T-helper 2 cell treated with Interferon-gamma antibody and Interleukin-4, amounts not matched to agents 100 ng/mL and 5 ng/mL, for 36 hours (primary cell): Measurements from ENCODE around the gene RSU1. TPM values are rescaled to one million over a fixed set of nuclear protein-coding genes. Genes with fewer than 3 reads are reported as not detected.
"Not testable (repeated sequence)": the region's sequence is repeated elsewhere in the genome, so short reads cannot be mapped to it uniquely, and the experiment has no call there.

Experiments used
- intact Hi-C: fragments of 100-400 bp; cut with micrococcal nuclease; formaldehyde crosslinking; loops from one replicate; pipeline ENCODE4 v1.15.1; 2023
- total RNA-seq: library from RNA; stranded (reverse); gene quantifications from 2 replicates; pipeline ENCODE4 v1.2.3, GENCODE V29; 2022

Gene RSU1
- total RNA-seq, 1 donor from 2014 or later = 86.9 TPM

DNA sequence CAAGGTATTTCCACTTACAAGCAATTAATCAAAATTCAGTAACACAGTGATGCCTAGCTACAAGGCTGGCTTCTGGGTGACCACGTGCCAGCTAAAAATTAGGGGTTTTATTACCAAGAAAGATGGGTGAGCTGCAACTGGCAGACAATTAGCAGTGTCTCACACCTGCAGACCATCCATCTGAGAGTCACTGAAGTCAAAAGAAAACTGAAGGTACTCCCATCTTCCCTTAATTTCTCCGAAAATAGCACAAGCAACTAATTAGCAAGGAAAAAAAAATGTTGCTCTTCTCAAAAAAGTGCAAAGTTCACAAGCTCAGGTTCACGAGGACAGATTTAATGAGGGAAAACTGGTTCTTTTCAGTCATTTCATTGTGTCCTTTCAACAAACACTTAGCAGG lies 28.4 kb downstream of the RSU1 start:
- intact Hi-C loops = no loop called here

GRCh38 chr10:16788125-16788524 lies 29.1 kb downstream of the RSU1 start:
- intact Hi-C loops = no loop called here

GRCh38 chr10:16787361-16787791 lies 29.8 kb downstream of the RSU1 start:
- intact Hi-C loops = loop anchor here (1.0 kb wide), 3 partner anchors 8 to 44 kb away; partner anchors contain the start of gene RSU1

GRCh38 chr10:16780338-16780880 lies 36.8 kb downstream of the RSU1 start:
- intact Hi-C loops = no loop called here

DNA sequence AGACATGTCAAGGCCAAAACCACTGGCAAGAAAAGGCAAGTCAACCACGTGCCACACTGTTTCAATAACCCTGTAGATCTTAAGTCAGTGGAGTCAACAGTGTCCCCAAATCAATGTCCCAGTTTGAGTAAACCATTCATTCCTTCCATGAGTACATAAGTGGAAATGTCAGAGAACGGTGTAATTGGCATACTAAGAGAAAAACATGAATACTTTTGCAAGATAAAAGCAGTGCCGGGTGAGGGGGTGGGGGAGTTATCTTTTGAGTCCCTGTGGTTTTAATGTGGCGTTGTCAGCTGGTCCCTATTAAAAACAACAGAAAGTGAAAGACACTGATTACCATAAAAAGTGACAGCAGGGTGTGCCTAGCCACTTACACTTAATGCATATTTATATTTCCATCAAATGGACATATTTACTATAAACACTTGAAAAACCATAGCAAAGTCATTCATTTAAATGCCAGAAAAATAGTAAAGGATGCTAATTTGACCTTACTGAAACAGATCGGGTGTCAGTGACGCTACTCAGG lies 37.8 kb downstream of the RSU1 start:
- intact Hi-C loops = loop anchor here (1.0 to 10.0 kb wide), 4 partner anchors 8 to 915 kb away; partner anchors contain the start of genes MINDY3 and PTER

DNA sequence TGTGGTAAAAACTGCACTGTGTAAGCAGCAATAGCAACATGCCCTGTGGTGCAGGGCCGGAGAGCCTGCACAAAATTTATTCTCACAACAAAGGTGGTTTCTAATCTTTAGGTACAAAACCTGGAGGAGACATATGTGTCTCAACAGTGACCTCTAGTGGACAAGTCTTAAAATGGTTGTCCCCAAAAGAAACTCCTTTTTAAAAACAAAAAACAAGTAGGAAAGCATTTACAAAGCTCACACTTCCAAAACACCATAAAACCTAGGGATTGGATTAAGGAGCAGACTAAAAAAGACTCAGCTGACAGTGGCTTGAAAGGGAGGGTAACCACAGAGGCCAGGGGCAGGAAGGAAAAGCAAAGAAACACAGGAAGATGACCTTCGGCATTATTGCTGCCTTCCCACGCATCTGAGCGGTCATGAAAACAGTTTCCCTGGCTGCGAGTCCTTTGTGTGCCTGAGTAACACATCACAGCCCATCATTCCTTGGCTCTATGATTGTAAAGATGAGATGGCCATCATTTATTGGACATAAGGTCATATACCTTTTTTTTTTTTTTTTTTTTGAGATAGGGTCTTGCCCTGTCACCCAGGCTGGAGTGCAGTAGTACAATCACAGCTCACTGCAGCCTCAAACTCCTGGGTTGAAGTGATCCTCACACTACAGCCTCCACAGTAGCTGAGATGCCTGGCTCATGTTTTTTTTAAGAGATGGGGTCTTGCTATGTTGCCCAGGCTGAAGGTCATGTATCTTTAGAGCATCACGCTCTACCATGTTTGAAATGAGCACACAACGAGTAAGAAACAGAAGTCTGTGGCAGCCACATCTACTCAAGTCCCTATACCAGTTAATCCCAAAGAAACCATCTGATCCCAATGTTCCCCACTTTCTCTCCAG lies 39.5 kb downstream of the RSU1 start:
- intact Hi-C loops = loop anchor here (1.0 to 10.0 kb wide), 3 partner anchors 340 to 913 kb away; partner anchors contain the start of genes MINDY3 and PTER

DNA sequence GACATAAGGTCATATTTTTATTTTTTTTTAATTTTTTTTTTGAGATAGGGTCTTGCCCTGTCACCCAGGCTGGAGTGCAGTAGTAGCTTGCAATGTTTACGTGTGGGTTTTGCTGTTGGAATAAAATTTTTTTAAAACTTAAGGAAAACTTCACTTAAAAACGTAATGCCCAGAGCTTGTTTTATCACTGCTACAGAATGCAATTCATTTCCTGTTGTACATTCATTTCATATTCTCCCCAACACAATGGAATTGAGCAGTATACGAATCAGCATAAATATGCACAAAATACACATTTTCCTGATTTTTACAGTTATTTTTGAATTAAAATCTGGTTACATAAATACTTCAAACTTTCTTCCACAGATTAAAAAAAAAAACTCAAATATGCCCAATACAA lies 40.3 kb downstream of the RSU1 start:
- intact Hi-C loops = loop anchor here (1.0 to 10.0 kb wide), 3 partner anchors 340 to 912 kb away; partner anchors contain the start of genes MINDY3 and PTER

DNA sequence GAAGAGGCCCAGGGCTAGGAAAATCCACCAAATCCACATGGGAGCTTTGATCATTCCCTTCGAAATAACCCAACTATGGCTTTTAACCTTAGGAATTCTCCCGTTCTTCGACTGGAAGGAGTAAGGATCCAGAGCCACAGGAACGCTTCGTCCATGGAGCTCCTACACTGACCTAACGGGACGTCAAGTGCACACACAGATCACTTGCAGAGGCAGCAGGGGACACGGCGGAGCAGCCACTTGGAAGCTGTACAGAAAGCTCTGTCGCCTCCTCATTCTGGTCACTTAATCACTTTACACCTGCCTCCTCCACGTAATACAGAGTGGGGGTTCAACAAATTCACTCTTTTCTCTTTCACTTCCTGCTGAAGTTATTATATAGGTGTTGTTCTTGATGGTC lies 43.9 kb downstream of the RSU1 start:
- intact Hi-C loops = loop anchor here (10.0 kb wide), 1 partner anchor 909 kb away; the partner anchor contains the start of gene MINDY3

DNA sequence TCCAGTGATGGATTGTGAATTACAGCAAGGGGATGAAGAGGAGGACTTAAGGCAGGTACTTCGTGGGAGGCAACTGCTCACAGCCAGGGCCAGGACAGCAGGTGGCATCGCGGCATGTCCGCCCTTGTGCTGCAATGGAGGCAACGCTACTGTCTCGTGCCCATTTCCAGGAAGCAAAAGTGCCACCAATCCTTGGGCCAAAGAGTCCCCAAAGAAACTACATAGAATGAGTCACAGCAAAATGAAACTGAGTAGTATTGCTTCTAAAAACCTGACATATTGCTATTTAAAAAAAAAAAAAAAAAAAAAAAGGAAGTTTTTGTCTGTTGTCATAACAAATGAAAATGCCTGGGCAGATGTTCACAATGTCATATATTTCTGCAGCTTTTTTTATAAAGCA lies 46.6 kb downstream of the RSU1 start:
- intact Hi-C loops = loop anchor here (10.0 kb wide), 1 partner anchor 906 kb away; the partner anchor contains the start of gene MINDY3

GRCh38 chr10:16770141-16770540 lies 47.1 kb downstream of the RSU1 start:
- intact Hi-C loops = loop anchor here (10.0 kb wide), 1 partner anchor 905 kb away; the partner anchor contains the start of gene MINDY3

DNA sequence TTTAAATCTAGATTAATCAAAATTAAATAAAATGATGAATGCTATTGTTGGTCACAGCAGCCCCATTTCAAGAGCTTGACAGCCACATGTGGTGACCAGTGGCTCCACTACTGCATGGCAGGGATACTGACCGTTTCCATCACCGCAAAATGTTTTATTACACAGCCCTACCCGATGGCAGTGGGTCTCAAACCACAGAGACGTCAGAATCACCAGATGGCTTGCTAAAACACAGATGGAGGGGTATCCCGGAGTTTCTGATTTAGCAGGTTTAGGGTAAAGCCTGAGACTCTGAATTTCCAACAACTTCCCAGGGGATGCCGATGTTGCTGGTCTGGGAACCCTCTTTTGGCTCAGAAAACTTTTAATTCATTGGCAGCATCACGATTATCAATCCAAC lies 47.9 kb downstream of the RSU1 start:
- intact Hi-C loops = no loop called here

DNA sequence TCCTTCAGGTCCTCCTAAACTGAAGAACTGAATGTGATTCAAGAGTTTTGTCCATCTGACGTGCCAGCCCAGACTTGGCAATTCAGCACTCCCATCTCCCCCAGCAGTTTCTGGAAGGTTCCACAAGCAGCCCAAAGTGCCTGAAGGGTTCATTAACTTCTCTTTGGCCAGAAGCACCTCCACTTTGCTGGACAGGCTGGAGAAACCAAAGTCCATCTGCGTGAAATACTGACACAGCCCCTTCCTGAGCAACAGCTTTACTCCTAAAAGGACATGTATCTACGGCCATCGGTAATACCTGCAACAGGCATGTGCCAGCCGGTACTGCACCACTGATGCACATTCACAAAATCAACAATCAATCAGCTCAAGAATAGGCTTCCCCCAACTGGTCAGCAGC lies 48.5 kb downstream of the RSU1 start:
- intact Hi-C loops = no loop called here

DNA sequence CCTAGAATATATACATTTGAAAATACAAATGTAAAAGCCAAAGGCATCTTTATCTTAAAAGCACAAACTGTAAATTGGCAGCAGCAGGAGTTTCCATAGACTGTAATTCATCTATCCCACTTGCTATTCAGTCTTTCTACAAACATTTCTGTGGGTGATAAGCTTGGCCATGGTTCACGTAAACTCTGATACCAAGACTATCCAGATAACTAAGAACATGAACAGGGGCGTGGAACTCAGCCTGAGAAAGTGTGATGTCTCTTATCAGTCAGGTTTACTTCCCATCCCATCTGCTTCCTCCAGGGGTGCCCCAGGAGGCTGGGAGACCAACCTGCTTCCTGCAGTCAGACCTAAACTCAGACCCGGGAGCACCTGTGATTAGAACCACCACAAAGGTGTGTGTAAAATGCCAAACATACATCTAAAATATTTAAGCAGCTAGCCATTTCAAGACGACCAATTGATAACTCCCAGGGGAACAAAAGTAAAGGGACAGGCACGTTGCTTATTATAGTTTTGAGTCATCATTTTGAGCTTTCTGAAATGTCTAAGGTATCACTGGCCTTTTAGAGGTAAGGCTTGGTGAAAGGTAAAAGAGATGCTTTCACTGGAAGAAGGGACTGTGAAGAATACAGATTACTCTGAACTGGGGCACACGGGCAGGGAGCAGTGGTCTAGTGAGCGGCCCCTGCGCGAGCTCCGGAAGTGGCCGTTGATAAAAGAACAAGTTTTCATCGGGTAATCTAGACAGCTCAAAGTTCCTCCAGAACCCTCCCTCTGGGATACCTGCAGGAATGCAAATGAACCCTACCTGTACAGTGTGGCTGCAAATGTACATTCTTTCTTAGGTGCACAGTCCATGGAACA lies 51.5 kb downstream of the RSU1 start:
- intact Hi-C loops = no loop called here

DNA sequence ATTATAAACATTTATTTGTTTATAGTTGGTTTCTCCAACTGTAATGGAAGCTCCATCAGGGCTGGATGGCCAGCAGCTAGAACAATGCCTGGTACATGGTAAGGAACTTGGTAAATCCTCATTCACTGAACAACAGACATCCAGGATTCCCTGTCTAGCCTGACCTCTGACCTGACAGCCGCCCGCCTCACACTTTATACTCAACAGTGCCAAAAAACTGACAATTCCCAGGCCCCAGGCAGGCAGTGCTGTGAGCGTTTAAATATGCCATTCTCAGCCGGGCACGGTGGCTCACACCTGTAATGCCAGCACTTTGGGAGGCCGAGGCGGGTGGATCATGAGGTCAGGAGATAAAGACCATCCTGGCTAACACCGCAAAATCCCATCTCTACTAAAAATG lies 55.9 kb downstream of the RSU1 start:
- intact Hi-C loops = no loop called here

- intact Hi-C loops = no loop called here
Observed at GRCh38 chr10:16756561-16757221, 60.5 kb downstream of the RSU1 start.

DNA sequence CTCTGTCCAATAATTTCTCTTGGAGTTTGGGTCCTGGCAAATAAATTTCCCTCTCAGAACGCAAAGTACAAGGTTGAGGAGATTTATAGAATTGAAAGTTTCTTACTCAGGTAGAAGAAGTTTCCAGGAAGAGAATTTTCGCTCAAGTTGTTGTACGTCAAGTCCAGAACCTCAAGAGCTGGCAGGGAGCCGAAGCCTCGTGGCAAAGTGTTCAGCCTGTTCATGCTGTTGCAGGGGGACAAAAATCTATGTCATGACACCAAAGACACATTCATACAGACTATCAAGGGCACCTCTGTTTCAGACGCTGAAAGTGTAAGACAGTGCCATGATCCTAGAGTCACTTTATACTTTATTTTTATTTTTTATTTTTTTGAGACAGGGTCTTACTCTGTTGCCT lies 62.5 kb downstream of the RSU1 start:
- intact Hi-C loops = no loop called here

GRCh38 chr10:16752849-16753248 lies 64.4 kb downstream of the RSU1 start:
- intact Hi-C loops = not testable (repeated sequence)

DNA sequence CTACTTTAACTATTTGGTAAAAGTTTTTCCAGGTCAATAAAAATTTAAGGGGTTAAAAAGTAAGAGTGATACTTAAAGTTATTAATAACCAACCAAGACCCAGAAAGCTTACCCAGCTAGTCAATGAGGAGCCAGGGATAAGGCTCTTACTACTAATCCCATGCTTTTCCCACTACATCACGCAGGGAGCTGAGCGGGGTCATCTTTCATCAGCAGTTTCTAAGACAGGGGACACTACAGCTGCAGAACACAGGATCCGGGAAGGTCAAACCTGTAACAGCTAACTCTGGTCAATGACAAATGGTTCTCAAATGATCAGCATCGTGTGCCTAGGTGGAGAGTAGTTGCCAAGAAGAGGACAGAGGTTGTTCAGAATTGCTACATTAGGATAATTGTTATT lies 65.1 kb downstream of the RSU1 start:
- intact Hi-C loops = no loop called here

GRCh38 chr10:16751244-16751643 lies 66.0 kb downstream of the RSU1 start:
- intact Hi-C loops = no loop called here

DNA sequence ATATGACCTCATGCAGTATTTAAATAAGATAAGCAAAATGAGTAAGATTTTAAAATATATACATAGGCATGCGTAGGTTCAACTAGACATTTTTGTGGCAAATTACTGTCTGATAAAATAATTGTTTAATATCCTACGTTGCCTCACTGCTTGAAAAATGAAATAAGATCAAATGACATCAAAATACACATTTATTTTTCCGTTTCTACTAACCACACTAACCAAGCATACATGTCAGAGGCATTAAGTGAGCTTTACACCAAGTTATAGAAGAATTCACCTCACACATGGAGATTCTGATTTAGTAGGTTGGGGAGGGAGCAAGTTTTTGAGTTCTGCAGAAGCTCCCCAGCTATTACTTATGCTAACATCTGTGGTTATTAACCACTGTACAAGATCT lies 66.8 kb downstream of the RSU1 start:
- intact Hi-C loops = no loop called here

DNA sequence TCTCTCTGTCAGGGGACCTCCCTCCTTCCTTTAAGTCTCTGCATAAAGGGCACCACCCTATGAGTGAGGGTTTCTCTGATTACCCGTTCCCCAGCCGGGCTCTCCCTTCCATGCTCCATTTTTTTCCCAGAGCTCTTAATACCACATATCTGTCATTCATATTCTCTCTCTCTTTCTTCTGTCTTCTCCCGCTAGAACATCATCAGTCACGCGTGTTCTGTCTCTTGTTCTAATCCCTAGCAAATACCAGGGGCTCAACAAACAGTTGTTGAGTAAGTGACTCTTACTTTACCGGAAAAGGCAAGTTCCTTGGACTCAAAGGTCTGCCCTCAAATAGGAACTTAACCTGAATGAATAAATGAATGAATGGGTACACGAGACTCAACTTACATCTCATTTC lies 68.5 kb downstream of the RSU1 start:
- intact Hi-C loops = no loop called here
